DND-41 (cell line): ENCODE measurements around the gene EDIL3.

ENCODE experiments used
- EZH2 ChIP-seq: IDR thresholded peaks from 3 replicates; pipeline ENCODE4 v1.6.1; 2012; ENCODE audit warnings: borderline replicate concordance, low read depth, mild to moderate bottlenecking, moderate library complexity, low read length, inconsistent platforms; ENCODE audit not compliant: severe bottlenecking
- TF ChIP-seq, protein P1 (sequence below): IDR thresholded peaks from 2 replicates; pipeline ENCODE4 v1.5.1; 2012; ENCODE audit warnings: borderline replicate concordance, low read length, moderate library complexity, mild to moderate bottlenecking; ENCODE audit not compliant: poor library complexity, severe bottlenecking; ENCODE audit errors: extremely low read depth

DNA sequence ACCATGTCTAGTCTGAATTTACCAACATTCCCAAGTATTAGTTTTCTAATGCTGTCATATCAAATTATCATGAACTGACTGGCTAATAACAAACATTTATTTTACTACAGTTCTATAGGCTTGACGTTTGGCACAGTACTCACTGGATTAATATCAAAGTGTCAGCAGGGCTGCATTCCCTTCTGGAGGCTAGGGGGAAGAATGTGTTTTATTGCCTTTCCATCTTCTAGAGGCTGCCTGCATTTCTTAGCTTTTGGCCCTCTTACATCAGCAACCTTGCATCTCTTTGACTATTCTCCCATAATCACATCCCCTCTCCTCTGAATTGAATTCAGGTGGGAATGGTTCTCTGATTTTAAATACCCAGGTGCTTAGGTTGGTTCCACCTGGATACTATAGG lies 84.7 kb downstream of the EDIL3 start:
- TF ChIP-seq, protein P1, sequence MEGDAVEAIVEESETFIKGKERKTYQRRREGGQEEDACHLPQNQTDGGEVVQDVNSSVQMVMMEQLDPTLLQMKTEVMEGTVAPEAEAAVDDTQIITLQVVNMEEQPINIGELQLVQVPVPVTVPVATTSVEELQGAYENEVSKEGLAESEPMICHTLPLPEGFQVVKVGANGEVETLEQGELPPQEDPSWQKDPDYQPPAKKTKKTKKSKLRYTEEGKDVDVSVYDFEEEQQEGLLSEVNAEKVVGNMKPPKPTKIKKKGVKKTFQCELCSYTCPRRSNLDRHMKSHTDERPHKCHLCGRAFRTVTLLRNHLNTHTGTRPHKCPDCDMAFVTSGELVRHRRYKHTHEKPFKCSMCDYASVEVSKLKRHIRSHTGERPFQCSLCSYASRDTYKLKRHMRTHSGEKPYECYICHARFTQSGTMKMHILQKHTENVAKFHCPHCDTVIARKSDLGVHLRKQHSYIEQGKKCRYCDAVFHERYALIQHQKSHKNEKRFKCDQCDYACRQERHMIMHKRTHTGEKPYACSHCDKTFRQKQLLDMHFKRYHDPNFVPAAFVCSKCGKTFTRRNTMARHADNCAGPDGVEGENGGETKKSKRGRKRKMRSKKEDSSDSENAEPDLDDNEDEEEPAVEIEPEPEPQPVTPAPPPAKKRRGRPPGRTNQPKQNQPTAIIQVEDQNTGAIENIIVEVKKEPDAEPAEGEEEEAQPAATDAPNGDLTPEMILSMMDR, result no peak
- TF ChIP-seq EZH2, result no peak
